NCI-H82 (cell line): ENCODE data around the gene TCEA2.
"Not testable (repeated sequence)": the region's sequence is repeated elsewhere in the genome, so short reads cannot be mapped to it uniquely, and the experiment has no call there.

Experiments
- DNase-seq: peaks from one replicate; lab custom pipeline; 2025; lab: John Stamatoyannopoulos, UW

The TCEA2 gene

DNA sequence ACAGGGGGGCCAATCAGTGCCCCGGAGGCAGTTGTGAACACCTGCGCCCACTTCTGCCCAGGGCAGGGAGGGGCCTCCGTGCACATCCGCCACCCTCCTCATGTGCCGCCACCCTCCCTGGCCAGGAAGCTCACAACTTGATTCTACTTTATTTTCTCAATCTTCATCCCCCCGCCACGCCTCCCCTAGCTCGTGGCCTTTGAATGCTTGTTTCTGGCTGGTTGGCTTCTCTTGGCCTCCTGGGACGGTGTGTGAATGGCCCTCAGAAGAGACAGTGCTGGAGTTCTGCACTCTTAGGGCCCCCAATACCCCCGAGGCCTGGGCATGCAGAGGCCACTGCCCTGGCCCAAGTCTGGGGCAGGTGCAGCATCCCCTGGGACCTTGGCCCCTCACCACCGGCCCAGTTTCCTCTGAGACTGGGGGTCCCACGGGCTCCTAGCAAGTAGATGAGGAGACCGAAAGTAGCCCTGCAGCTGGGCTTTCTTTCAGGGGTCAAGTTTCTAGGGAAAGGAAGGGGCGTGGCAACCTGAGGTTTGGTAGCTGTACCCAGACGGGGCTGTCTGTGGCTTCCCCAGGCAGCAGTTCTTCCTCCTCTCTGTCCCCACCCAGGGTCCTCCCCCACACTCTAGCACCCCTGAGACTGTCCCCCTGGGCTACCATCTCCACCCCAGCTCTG is 15.0 kb downstream of the TCEA2 start:
- DNase-seq, result no peak

DNA sequence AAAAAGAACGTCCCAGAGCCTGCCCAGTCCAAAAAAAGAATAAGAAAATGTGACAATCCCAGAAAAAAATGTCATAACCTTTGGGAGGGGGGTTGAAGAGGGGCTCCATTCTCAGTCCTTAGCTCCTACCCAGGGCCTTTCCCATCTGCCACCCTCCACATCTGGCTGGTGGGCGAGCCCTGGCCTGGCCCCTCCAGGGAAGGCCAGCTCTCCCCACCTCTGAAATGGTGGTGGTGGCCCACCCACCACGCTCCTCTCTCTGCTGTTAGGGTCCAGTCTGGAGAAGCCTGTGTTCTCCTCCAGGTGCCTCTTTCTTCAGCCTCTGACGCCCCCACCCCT is 15.9 kb downstream of the TCEA2 start:
- no peak for DNase-seq

DNA sequence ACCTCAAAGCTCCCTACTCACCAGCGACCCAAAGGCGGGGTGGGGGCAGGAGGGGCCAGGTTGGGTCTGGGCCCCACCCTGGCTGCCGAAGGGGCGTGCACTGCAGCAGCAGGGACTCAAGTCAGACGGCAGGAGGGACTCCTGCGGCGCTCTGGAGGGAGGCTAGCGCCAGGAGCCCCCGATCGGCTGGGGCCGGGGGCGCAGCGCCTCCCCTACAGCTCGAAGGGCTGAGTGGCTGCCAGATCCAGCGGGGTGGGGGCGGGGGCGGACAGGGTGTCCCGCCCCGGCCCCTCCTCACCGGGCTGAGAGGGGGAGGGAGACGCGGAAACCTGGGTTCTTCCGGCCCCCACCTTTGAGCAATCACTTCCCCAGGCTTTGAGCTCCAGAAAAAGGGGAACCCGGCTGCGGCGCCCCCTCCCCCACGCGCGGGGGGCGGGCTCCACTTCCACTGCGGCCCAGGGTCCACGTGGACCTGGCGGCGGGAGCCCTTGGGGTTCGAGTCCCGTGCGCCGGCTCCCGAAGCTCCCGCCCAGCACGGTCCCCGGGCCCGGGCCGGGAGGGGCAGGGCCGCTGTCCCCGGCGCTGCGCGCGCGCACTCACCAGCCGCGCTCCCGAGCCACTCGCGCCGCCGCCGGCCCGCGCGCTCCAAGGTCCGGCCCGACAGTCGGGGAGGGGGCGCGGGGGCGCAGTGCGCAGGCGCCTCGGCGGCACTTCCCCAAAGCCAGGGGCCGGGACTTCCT is 16.4 kb downstream of the TCEA2 start, which contains the start of gene RGS19:
TSS of gene RGS19 (minus strand) at position 246 of the 740 bp plus-strand sequence. CDS start 2,632 bp downstream, outside the sequence.
- DNase-seq, result peak; percentile 84

DNA sequence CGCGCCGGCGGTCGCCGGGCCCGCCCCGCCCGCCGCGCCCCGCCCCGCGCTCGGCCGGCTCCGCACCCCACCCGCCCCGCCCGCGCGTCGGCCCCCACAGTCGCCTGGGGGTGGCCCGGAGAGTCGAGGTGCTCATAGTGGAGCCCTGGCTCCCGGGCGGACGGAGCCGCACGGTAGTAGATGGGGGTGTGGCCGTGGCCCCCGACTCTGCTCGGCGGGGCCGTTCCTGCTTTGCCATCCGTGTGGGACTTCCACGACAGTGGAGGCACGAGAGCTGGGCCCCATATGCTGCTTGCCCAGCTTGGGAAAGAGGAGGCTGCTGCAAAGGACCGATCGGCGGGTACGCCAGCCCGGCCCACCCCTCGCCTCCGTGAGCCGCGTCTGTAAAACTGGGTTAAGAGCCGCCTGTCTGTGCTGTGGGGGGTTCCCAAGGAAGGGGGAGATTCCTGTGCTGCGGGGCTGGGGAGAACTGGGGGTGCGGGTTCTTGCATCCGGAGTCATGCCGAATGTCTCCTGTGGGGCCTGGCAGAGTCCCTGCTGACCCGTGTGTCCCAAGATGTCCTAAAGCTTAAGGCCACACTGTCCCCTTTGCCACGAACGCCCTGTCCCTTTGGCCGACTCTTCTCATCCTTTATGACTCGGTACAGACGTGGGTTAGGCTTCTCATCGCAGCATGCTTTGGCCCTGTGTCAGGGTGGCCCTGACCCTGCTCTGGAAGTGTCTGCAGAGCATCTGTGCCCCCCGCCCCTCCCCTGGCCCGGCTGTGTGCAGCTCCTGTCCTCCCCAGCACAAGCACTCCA is 17.2 kb downstream of the TCEA2 start, which contains the start of gene OPRL1:
TSS of gene OPRL1 (plus strand) at position 70 of the 800 bp plus-strand sequence. CDS start 12,639 bp downstream, outside the sequence.
- peak; percentile 64 for DNase-seq

DNA sequence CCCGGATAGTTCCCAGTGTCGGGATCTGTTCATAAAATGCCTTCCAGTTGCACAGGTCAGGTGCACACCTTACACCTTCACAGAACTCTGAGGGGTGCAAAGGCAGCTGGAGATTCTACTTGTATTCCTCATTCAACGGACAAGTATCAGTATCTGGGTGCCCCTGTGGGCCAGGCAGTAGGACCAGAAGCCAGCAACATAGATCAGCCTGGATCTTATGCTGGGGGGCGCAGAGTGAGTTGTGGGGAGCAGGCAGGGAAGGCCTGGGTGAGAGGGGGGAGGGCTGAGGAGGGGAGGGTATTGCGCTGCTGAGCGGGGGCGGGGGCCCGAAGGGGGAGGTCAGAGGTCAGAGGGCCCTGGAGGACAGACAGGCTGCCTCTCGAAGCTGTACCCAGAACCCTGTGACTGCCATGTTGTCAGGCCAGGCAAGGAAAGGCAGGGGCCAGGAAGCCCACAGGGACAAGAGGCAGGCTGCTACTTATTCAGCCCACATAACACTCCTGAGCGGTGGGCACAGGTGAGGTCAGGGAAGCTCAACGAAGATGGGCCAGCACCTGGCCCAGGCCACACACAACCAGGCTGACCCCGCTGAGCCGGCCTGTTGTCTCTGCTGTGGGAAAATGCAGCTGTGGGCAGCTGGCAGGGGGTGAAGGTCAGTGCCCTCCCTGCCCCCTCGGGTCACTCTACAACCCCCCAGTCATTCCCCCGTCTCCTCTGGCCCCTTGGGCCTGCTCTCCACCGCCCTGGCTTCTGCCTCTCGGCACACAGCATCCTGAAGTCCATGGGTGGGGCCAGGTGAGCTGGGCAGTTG is 18.0 kb downstream of the TCEA2 start:
- DNase-seq, result no peak

DNA sequence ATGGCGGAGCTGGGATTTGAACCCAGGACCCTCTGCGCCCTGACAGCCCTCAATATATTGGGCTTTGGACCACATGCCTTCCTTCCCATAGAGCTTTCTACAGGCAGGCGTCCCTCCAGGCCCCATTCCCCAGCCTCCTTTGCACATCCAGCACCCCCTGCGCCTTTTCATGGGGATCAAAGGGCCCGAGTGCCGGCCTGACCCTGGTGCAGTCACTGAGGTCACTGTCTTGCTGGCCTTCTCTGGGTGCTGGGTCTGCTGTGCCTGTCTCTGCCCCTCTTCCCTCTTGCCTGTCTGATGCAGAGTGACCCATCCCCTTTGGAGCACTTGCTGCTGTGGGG is 18.6 kb downstream of the TCEA2 start:
- DNase-seq, result no peak

DNA sequence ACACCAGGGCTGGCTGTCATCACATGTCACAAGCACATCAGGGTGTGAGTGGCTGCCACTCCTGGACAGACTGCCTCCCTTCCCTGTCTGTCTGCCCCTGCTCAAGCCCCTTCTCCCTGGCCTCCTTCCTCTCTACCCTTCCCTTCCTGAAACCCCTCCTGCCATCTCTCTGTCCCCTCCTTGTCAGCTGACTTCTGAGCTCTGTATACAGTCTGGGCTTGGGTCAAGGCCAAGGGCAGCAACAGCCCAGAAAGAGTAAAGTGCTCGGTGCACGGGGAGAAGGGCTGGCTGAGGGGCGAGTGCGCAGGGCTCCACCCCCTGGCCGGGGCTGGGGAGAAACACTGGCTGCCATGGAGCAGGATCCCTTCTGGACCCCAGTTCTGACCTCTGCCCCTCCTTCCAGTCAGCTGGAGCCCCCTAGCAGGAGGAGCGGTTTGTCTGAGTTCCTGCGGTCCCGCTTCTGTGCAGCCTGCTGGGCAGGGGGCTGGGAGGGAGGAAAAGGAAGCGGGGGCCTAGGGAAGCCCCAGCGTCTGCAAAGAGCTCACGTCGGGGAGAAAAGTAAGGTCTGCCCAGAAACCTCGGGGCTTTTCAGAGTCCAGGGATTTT is 19.2 kb downstream of the TCEA2 start:
- DNase-seq, result no peak

DNA sequence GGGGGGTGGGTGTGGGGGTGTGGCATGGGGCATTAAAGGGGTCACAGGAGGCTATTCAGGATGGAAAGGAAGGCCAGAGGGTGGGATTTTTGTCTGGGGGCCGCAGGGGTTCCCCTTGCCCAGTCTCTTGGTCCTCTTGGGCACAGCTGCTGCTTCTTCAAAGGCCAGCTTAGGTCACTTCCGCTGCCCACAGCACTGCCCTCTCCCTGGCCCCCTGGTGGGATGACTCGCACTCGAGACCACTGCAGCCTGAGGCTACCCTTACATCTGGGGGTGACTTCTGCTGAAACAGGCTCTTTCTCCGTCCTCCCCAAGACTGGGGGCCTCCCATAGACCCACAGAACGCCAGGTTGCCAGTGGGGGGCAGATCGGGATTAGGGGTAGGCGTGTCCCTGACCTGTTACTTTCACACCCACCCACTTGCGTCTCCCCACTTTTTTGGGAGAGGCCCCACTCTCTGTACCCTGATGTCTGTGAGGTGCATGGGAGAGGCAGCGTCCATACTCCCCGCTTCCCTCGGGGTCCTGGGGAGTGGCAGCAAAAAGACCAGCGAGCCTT is 19.9 kb downstream of the TCEA2 start:
- no peak for DNase-seq

DNA sequence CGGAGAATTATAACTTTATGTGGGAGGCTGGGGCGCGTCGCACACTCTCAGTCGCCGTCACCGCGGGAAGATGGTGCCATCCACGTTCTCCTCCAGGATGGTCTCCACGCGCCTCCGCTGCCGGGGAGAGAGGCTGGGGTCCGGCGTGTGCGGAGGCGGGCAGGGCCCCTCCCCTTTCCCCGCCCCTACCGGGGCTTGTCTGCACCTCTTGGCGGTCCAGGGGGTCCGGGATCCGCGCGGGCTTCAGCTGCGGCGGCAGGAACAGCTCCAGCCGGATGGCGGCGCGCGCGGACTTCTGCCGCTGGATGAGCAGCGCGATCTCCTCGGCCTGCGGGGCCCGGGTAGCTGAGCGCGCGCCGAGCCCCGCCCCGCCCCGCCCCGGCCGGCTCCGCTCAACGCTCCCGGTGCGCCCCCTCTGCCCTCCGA is 20.4 kb downstream of the TCEA2 start:
- DNase-seq, result peak; percentile 93

DNA sequence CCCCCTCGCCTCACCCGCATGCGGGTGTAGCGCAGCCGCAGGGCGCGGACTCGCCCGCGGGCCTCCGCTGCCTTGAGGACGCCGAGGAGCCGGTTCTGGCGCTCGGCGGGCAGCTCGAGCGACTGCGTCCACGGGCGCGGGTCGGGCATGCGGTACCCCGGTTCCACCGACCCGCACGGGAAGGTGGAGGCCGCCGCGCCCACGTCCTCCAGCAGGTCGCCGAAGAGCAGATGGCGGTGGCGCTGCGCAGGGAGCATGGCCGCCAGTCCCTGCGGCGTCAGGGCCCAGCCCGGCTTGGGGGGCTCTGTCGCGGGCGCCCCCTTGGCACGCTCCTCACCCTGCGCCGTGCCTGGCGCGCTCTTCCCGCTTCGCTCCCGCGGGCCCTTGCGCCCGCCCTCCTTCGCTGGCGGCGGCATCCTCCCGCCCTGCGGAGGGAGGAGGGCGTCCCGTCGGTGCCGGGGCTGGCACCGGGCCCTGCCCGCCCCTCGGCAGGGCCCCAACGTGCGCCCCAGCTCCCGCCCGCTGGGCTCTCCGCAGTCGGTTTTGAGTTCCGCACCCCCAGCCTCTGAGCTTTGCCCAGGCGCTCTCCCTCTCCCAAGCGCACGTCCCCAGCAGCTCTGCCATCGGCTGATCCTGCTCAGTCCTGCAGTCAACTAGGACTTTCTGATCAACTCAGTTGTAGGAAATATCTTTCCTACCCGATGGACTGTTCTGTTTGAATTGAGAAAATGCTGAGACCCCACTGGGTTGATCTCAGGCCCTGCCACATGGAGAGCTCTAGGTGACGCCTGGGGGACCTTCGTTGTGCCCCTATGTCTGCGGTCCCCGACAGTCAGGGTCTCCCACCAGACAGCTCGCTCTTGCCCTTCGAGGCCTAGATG is 21.0 kb downstream of the TCEA2 start, which contains the start of gene LKAAEAR1:
TSS of gene LKAAEAR1 (minus strand) at position 595 of the 881 bp plus-strand sequence. CDS start at position 416, 179 bp downstream.
- DNase-seq, result peak; percentile 50

DNA sequence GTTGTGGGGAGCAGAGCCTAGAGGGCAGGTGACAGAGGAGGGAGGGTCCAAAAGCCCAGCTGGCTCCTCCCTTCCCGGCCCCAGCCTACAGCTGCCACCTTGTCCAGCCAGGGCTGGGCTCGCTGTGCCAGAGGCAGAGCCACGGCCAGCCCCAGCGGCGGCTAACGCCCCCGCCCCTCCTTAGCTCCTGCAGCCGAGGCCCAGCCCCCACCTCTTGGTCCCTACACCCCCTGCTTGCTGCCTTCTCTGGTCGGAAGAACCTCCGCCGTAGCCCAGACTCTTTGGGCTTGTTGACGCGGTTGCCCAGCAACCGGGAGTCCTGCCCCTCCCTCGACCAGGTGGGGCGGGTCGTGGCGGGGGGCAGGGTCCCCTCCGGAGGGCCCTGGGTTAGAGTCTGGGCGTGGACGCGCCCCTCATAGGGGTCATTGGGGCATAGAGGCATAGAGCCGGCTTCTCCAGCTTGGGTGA is 21.7 kb downstream of the TCEA2 start:
- DNase-seq, result peak; percentile 50

DNA sequence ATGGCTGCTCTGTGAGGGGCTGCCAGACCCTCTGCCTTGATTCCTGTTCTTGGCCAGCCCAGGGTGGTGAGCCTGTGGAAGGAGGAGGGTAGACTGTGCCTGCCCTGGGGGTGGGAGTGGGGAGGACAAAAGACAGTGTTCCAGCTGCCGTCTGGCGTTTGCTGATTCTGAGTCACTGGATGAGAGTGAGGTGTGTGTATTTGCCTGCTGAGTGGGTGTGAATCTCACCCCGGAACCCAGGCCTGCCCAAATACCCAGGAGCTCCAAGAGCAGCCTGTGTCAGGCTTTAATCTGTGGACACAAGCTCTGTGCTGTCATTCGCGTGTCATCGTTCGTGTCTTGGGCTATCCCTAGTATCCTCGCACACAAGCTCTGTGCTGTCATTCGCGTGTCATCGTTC is 23.8 kb downstream of the TCEA2 start:
- no peak for DNase-seq

DNA sequence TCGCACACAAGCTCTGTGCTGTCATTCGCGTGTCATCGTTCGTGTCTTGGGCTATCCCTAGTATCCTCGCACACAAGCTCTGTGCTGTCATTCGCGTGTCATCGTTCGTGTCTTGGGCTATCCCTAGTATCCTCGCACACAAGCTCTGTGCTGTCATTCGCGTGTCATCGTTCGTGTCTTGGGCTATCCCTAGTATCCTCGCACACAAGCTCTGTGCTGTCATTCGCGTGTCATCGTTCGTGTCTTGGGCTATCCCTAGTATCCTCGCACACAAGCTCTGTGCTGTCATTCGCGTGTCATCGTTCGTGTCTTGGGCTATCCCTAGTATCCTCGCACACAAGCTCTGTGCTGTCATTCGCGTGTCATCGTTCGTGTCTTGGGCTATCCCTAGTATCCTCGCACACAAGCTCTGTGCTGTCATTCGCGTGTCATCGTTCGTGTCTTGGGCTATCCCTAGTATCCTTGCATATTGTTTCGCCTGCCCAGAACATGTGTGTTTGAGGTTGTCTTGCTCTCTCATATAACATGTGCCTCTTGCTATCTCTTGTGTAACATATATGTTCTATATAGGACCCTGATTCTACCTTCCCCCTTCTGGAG is 24.3 kb downstream of the TCEA2 start:
- not testable (repeated sequence) for DNase-seq

DNA sequence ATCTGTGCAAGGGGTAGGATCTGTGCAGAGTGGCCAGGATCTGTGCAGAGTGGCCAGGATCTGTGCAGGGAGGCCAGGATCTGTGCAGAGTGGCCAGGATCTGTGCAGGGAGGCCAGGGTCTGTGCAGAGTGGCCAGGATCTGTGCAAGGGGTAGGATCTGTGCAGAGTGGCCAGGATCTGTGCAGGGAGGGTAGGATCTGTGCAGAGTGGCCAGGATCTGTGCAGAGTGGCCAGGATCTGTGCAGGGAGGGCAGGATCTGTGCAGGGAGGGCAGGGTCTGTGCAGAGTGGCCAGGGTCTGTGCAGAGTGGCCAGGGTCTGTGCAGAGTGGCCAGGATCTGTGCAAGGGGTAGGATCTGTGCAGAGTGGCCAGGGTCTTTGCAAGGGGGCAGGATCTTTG is 25.6 kb downstream of the TCEA2 start:
- DNase-seq, result not testable (repeated sequence)

DNA sequence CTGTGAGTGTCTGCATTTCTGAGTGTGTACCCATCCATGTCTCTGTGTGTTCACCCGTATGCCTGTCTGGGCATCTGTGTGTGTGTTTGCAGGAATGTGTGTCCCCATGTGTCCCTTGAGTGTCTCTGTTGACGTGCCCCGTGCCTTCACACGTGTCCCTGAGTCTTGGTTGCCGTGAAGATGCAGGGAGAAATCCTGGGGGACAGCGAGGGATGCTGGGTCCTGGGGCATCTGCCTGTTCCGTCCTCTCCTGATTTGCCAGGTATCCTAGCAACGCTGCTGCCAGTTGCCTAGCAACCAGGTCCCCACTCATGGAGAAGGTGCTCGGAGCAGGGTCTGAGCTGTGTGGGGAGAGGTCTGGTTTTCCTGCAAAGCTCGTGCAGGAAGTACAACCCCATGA is 27.2 kb downstream of the TCEA2 start:
- DNase-seq, result peak; percentile 61

DNA sequence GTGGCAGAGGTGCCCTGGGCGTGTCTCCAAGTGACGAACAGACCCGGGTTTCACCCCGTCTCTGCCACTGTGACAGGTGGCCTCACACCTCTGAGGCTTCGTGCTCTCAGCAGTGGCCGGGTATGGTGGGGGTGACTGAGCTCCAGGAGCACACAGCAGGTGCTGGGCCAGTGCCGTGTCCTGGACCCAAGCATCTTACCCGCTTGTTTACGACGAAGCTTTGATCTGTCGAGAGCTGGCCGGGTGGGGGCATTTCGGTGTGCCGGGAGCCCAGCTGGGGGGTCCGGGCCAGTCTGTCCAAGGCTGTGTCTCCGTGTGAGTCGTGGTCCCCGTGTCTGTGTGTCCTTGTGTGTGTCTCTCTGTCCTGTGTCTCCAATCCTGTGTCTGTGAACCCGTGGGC is 28.3 kb downstream of the TCEA2 start:
- DNase-seq, result no peak

DNA sequence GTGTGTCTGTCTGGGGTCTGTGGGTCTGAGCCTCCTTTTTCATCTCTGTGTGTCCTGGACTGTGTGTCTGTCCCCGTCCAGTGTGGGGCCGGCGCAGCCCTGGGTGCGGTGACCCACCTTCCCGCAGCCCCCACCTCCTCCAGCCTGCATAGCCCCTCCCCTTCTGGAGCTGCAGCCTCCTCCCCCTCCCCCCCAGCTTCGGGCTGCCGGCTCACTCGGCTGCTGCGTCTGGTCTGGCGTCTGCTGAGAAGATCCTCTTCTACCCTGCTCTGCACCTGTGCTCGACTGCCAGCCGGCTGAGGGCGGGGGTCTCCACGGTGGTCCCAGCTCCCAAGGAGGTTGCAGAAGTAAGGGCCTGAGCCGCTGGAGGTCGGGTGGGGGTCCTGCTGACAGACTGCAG is 28.8 kb downstream of the TCEA2 start:
- peak; percentile 83 for DNase-seq

DNA sequence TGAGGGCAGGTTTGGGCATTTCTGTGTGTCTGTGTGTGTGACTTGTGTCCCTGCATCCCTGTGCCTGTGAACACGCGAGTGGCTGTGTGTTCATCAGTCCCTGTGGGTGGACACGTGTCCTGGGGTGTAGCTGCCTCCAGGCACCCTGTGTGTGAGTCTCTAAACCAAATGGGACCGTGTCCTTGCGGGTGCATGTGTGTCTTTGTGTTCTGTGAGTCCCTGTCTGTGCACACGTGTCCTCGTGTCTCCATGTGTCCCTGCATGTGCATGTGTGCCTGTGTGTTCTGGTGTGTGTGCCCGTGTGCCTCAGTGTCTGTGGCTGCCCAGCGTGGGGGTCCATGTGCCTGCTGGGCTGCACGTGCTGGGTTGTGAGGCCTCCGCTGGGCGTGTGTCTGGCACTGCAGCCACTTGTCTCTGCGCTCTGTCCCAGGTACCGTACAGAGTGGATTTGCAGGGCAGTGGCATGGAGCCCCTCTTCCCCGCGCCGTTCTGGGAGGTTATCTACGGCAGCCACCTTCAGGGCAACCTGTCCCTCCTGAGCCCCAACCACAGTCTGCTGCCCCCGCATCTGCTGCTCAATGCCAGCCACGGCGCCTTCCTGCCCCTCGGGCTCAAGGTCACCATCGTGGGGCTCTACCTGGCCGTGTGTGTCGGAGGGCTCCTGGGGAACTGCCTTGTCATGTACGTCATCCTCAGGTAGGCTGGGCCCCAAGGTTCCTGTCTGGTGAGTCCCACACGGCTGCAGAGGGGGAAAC is 29.4 kb downstream of the TCEA2 start:
- peak; percentile 60 for DNase-seq
